HS-5 (cell line): Measurements from ENCODE around the gene SERINC3.
"Not testable (repeated sequence)": the region's sequence is repeated elsewhere in the genome, so short reads cannot be mapped to it uniquely, and the experiment has no call there.

ENCODE experiments used
- DNase-seq: peaks from one replicate; pipeline ENCODE4 v3.0.0-alpha.2; 2012; ENCODE audit warnings: low read depth

Gene SERINC3

GRCh38 chr20:44491635-44492395, 30.1 kb downstream of the SERINC3 start:
- DNase-seq: no peak

- DNase-seq: no peak
Measured at GRCh38 chr20:44489931-44490330, 31.9 kb downstream of the SERINC3 start.

GRCh38 chr20:44489223-44489622, 32.6 kb downstream of the SERINC3 start:
- no peak for DNase-seq

GRCh38 chr20:44488551-44488950, 33.3 kb downstream of the SERINC3 start:
- DNase-seq: no peak

- no peak for DNase-seq
Measured at GRCh38 chr20:44485830-44486198, 36.1 kb downstream of the SERINC3 start.

GRCh38 chr20:44485078-44485829, 36.6 kb downstream of the SERINC3 start:
- DNase-seq: no peak

GRCh38 chr20:44483112-44483511, 38.8 kb downstream of the SERINC3 start:
- no peak for DNase-seq

GRCh38 chr20:44481719-44482416, 40.0 kb downstream of the SERINC3 start:
- DNase-seq: no peak

GRCh38 chr20:44480097-44480496, 41.8 kb downstream of the SERINC3 start:
- no peak for DNase-seq

GRCh38 chr20:44479643-44480042, 42.2 kb downstream of the SERINC3 start:
- no peak for DNase-seq

GRCh38 chr20:44478206-44478605, 43.7 kb downstream of the SERINC3 start:
- no peak for DNase-seq

- no peak for DNase-seq
Measured at GRCh38 chr20:44477151-44477550, 44.7 kb downstream of the SERINC3 start.

- peak; percentile 59 for DNase-seq
Measured at GRCh38 chr20:44475694-44476560, 45.9 kb downstream of the SERINC3 start, which contains the start of gene TTPAL. Gene TTPAL (plus strand): TSS chr20:44475874. CDS start chr20:44480000, 4,126 bp downstream.

GRCh38 chr20:44475372-44475693, 46.5 kb downstream of the SERINC3 start:
- no peak for DNase-seq

GRCh38 chr20:44472283-44472682, 49.6 kb downstream of the SERINC3 start:
- not testable (repeated sequence) for DNase-seq

GRCh38 chr20:44471481-44471882, 50.4 kb downstream of the SERINC3 start:
- DNase-seq: peak; percentile 69

- no peak for DNase-seq
Measured at GRCh38 chr20:44470327-44470726, 51.5 kb downstream of the SERINC3 start.

GRCh38 chr20:44468044-44468782, 53.7 kb downstream of the SERINC3 start:
- no peak for DNase-seq

GRCh38 chr20:44467289-44467883, 54.5 kb downstream of the SERINC3 start:
- no peak for DNase-seq

GRCh38 chr20:44465001-44465560, 56.8 kb downstream of the SERINC3 start:
- DNase-seq: no peak
